GM12801 (cell line): ENCODE measurements around the gene HS3ST1.

Source experiments
- CTCF ChIP-seq: IDR thresholded peaks from one replicate; pipeline ENCODE4 v1.5.1; 2011; ENCODE audit warnings: control low read depth; ENCODE audit not compliant: insufficient read length; ENCODE audit errors: extremely low read depth

Gene HS3ST1

GRCh38 chr4:11402192-11402591 lies 26.5 kb downstream of the HS3ST1 start:
- TF ChIP-seq CTCF: no peak

GRCh38 chr4:11399461-11399971 lies 29.2 kb downstream of the HS3ST1 start:
- no peak for TF ChIP-seq CTCF

- no peak for TF ChIP-seq CTCF
These were observed 30.7 kb downstream of the HS3ST1 start for GRCh38 chr4:11397819-11398610.

GRCh38 chr4:11397146-11397545 lies 31.5 kb downstream of the HS3ST1 start:
- TF ChIP-seq CTCF: no peak

- TF ChIP-seq CTCF: no peak
These were observed 35.1 kb downstream of the HS3ST1 start for GRCh38 chr4:11393551-11393950.

GRCh38 chr4:11376571-11376970 lies 52.1 kb downstream of the HS3ST1 start:
- TF ChIP-seq CTCF: no peak

- TF ChIP-seq CTCF: no peak
These were observed 52.5 kb downstream of the HS3ST1 start for GRCh38 chr4:11376146-11376545.
